AG09319 (cell line): ENCODE data around the gene SMAD2.

Source experiments
- DNase-seq: peaks from one replicate; pipeline ENCODE4 v3.0.0-alpha.2; 2010; ENCODE audit warnings: low read depth; ENCODE audit errors: extremely low read depth
- TF ChIP-seq, protein P1 (sequence below): IDR thresholded peaks from 2 replicates; pipeline ENCODE4 v1.5.1; 2011; ENCODE audit warnings: low read depth, mild to moderate bottlenecking, inconsistent platforms, low read length, moderate library complexity

Gene SMAD2

GRCh38 chr18:47881752-47882455 lies 48.6 kb downstream of the SMAD2 start:
- TF ChIP-seq, protein P1, sequence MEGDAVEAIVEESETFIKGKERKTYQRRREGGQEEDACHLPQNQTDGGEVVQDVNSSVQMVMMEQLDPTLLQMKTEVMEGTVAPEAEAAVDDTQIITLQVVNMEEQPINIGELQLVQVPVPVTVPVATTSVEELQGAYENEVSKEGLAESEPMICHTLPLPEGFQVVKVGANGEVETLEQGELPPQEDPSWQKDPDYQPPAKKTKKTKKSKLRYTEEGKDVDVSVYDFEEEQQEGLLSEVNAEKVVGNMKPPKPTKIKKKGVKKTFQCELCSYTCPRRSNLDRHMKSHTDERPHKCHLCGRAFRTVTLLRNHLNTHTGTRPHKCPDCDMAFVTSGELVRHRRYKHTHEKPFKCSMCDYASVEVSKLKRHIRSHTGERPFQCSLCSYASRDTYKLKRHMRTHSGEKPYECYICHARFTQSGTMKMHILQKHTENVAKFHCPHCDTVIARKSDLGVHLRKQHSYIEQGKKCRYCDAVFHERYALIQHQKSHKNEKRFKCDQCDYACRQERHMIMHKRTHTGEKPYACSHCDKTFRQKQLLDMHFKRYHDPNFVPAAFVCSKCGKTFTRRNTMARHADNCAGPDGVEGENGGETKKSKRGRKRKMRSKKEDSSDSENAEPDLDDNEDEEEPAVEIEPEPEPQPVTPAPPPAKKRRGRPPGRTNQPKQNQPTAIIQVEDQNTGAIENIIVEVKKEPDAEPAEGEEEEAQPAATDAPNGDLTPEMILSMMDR = no peak
- DNase-seq = no peak

- TF ChIP-seq, protein P1 = no peak
- no peak for DNase-seq
These were observed 49.4 kb downstream of the SMAD2 start for GRCh38 chr18:47881042-47881441.

GRCh38 chr18:47877892-47878291 lies 52.6 kb downstream of the SMAD2 start:
- TF ChIP-seq, protein P1 = no peak
- DNase-seq = no peak

DNA sequence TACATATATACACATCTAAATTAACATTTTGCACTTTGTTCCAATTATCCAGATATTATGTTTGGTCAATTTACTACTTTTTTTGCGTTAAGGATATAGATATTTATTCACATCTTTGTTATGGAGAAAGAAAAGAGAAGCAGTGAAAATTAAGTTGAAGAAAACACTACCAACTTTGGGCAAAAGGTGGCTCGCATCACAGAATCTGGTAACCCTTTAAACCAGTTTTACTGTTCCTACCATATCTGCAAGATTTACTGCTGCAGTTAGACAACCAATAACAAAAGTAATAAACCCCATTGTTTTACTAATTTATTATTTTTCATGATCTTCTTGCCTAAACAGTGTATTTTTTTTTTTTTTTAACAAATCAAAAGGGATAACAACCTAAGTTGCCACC lies 53.6 kb downstream of the SMAD2 start:
- DNase-seq = no peak
- TF ChIP-seq, protein P1 = no peak

GRCh38 chr18:47873625-47874024 lies 56.8 kb downstream of the SMAD2 start:
- DNase-seq = no peak
- TF ChIP-seq, protein P1 = no peak

DNA sequence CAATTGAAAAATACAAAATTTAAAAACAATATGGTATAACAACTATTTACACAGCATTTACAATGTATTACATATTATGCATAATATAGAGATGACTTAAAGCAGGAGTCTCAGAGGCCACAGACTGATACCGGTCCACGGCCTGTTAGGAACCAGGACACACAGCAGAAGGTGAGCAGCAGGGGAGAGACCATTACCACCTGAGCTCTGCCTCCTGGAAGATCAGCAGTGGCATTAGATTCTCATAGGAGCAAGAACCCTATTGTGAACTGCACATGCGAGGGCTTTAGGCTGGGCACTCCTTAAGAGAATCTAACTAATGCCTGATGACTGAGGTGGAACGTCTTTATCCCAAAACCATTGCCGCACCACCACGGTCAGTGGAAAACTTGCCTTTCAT lies 58.0 kb downstream of the SMAD2 start:
- TF ChIP-seq, protein P1 = no peak
- DNase-seq = no peak

GRCh38 chr18:47871288-47871687 lies 59.2 kb downstream of the SMAD2 start:
- DNase-seq = no peak

More at GRCh38 chr18:47871288-47871687, 59.2 kb downstream of the SMAD2 start:
- TF ChIP-seq, protein P1 = no peak
